Fibroblast of skin of back (primary cell): ENCODE data around the gene ASCL3.
"Not testable (repeated sequence)": the region's sequence is repeated elsewhere in the genome, so short reads cannot be mapped to it uniquely, and the experiment has no call there.

Source experiments
- DNase-seq: peaks from one replicate; pipeline ENCODE4 v3.0.0-alpha.2; 2013

ASCL3 gene

DNA sequence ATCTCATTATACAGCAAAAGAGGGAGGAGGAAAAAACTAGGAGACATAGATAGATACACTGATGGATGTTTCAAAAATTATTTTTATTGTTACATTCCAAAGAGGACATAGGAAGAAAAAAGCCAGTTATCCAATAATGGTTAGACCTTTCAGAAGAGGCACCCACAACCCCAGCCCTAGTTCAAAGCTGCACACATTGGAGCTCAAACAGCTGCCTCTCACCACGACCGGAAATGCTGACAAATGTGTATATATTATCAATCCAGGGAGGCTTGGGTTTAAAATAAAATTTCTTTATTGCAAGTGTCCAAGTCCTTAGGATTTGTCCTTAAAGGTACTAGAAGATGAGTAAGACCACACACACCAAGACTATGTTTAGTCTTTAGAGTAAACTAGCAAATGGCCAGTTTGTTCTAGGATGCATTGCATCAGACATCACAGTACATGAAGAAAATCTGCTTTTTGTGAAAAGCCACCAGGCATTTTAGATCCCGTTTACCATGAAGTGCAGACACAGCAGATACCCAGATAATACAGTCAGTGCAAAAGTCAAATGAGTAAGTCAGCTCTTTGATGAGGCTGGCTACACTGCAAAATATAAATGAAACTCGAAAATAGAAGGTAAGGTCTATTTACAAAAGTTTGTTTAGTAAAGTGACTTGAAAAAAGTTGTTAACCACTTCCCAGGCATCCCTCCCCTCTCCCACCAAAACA lies 4.6 kb upstream of the ASCL3 start:
- DNase-seq = no peak

- no peak for DNase-seq
These were observed 1.3 kb downstream of the ASCL3 start for GRCh38 chr11:8941341-8942103.

DNA sequence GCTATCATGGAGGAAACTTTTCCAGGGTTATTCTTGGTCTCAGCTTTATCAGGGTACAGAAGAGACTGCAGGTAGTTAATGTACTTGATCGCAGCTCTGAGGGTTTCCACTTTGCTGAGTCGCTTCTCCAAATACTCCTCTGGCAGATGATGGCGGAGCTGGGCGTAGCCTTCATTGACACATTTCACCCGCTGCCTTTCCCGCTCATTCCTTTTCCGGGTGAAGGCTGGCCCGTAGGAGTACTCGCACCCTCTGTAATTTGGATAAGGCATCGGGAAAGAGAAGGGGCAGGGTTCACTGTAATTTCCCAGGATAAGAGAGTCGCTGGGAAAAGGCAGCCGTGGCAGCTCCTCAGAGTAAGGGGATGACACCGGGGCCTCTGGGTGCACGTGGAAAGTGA lies 5.2 kb downstream of the ASCL3 start:
- DNase-seq = no peak

DNA sequence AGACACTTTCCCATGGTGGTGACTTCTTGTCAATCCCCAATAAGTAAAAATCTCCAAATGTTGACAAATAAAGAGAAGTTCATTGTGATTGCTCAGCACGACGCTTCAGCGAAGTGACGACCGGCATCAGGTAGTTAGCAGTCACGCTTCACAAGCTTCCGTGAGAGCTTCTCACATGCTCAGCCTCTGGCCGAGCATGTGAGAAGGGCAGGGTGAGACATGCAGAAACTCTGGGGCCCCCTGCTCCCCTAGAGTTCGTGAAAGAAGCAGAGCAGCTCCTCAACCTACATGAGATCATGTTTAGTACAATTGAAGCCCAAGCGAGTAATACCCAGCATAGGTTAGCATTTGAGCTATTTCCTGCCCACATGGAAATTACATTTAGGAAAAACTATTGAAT lies 5.7 kb downstream of the ASCL3 start:
- DNase-seq = no peak

GRCh38 chr11:8935789-8936188 lies 7.0 kb downstream of the ASCL3 start:
- DNase-seq = not testable (repeated sequence)

GRCh38 chr11:8934742-8935488 lies 7.9 kb downstream of the ASCL3 start:
- peak; percentile 84 for DNase-seq

GRCh38 chr11:8933931-8934330 lies 8.9 kb downstream of the ASCL3 start:
- DNase-seq = no peak

GRCh38 chr11:8932564-8933180 lies 10.1 kb downstream of the ASCL3 start, which contains the start of gene C11orf16:
C11orf16 (minus strand) TSS chr11:8932947; CDS start chr11:8932308, 639 bp downstream.
- DNase-seq = no peak

- DNase-seq = peak; percentile 69
These were observed 12.2 kb downstream of the ASCL3 start for GRCh38 chr11:8930456-8931175.

GRCh38 chr11:8928981-8929615 lies 13.7 kb downstream of the ASCL3 start:
- DNase-seq = peak; percentile 33

GRCh38 chr11:8928205-8928604 lies 14.6 kb downstream of the ASCL3 start:
- DNase-seq = no peak

DNA sequence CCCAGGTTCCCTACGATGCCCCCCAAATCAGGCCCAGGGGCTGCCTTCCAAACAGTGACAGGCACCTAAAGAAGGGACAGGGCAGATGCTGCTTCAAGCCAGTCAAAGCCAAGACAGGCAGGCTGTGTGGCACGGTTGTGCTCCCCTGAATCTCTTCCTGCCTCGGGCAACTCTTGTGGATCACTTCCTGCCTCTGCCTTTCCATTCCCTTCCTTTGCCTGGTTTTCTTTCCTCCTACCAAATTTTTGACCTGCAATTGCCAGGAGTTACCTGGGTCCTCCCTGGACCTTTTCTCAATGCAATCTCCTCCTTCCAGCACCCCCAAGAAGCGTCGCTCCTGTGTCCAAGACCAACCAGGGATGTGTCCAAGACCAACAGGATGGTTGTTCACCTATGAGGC lies 15.6 kb downstream of the ASCL3 start:
- no peak for DNase-seq

DNA sequence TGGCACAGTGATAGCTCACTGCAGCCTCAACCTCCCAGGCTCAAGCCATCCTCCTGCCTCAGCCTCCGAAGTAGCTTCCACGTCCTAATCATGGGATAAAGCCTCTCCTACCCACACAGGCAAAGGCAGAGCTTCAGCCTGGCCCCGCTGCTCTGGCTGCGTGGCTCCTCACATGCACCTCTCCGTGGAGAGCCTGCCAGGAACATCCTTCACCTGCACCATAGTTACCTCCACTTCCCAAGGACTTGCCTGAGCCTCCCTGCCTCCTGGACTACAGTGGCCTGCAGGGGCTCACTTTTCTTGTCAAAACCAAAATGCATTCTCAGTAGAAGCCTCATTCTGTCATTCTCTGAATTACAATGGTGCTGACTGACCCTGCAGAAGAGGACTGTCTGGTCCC lies 16.6 kb downstream of the ASCL3 start:
- DNase-seq = no peak

GRCh38 chr11:8925711-8926110 lies 17.1 kb downstream of the ASCL3 start:
- no peak for DNase-seq

DNA sequence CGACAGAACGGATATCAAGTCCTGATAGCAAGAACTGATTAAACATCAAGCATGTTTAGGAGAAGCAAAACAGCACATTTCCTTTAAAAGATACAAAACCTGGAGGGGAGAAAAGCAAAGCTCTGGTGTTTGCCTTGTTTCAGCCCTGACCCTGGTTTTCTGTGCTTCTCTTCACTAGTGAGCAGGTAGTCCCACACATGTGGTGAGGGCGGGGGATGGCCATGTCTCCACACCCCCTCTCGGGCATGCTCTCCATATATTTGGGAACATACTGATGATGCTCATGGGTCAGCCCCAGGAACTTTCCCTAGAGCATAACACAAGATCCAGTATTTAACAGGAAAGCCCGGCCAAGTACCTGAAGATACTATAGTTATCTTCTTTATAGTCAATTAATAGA lies 20.1 kb downstream of the ASCL3 start:
- DNase-seq = no peak

DNA sequence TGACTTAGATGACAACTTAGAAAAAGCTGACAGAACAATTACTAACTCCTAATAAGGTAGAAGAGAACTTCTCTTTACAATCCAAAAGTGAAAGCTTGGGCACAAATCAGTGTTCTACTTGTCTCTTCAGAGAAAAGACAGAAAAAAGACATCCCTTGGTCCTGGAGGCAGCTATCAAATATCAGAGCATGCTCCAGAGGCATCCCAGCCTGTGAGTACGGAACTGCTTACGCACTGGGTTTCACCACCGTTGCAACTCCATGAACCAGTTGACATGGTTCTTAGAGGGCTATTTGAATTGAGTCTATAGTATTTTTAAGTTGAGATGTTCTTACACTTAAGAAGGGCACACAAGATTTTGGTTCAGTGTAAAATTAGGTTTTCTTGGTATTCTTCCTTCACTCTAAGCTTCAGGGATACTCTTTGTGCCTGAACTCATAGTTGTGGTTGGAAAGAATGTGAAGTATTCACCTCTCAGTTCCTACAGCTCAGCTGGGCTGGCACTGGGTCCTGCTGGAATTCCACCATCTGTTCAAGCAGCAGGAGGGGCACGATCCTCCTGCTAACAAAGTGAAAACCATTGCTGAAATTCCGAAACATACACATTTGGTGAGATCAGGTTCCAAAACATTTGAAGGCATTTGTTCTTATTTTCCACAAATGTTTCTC lies 25.5 kb downstream of the ASCL3 start:
- DNase-seq = peak; percentile 96

DNA sequence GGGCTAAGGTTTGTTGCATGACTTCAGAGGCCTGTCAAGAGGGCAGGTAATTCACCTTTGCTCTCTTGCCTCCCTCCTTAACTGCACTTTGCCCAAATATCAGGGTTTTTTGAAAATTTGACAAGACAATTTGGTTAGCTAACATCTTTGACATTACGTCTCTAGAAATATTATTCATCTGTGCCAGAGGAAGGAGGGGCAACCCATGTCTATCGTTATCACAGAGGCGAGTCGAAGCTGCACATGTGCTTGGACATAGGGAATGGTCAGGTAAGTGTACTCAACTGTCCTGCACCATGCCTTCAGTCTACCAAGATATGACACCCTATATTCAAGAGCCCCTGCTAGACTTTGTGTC lies 28.2 kb downstream of the ASCL3 start:
- DNase-seq = no peak

DNA sequence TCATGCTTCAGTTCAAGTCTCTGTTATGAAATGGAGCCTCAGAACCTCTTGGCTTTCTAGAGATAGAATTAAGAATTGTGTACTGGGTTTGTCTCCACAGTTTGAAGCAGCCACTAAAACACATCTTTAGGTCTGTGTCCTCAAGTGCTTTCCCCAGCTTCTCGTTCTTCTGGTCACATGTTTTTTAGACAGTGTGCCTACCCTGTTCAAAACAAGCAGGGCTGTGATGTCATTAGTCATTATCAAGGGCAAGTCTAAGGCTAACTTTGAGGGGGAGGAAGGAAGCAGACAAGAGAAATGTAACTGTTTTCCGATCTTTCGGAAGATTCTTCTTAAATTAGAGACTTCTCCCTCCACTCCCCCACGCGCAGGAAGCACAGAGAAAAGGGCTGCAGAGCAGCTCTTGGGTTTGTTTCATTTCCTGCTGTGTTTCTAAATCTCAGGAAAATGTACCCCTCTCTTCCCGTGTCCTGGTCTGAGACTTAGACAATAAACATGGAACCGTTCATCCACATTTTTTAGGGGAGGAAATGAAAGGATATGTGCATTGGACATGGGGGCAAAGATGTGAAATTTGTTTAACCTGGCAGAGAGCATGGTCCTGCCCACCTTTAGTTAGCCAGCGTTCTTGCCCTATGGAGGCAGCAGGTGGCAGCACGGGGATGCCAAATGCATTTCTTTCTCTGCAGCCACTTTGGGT lies 28.7 kb downstream of the ASCL3 start:
- DNase-seq = peak; percentile 45

- peak; percentile 97 for DNase-seq
These were observed 31.6 kb downstream of the ASCL3 start, which contains the start of gene AKIP1 for GRCh38 chr11:8911029-8911823. AKIP1 (plus strand) TSS chr11:8911189; CDS start chr11:8911450, 261 bp downstream.

DNA sequence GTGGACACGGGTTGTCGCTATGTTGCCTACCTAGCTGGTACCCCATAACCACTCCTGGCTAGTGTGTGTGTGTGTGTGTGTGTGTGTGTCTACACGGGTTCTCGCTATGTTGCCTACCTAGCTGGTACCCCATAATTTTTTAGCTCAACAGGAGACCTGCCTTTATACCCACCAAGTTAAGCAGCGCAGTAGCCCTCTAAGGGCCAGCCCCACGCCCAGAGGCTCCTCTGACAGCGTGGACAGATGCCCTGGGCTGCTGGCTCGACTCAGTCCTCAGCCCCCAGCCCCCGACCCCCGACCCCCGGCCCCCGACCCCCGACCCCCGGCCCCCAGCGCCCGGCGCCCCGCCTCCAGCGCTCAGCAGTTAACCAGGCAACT lies 32.2 kb downstream of the ASCL3 start:
- DNase-seq = no peak
